HCT116 (cell line): ENCODE results near the gene CREB3L1.

ENCODE experiments used
- JUND ChIP-seq: IDR thresholded peaks from 2 replicates; pipeline ENCODE4 v1.6.1; 2012
- POLR2AphosphoS5 ChIP-seq: IDR thresholded peaks from 2 replicates; pipeline ENCODE4 v1.6.1; 2011; ENCODE audit warnings: mild to moderate bottlenecking, low read depth, low read length, moderate library complexity
- RAD21 ChIP-seq: IDR thresholded peaks from 2 replicates; pipeline ENCODE4 v1.6.1; 2012; ENCODE audit warnings: low read depth, mild to moderate bottlenecking
- SIN3A ChIP-seq: IDR thresholded peaks from 2 replicates; pipeline ENCODE4 v1.6.1; 2012; ENCODE audit warnings: low read depth
- ZNF274 ChIP-seq: fragments of 200-500 bp; sonication (Bioruptor generic); IDR thresholded peaks from 2 replicates; pipeline ENCODE4 v1.6.1; 2014; ENCODE audit warnings: mild to moderate bottlenecking, low read depth, low read length, inconsistent platforms
- TF ChIP-seq, protein P1 (sequence below), 3 experiments: fragments of 200-600 bp in 1 of 3; sonication (generic) in 1 of 3; IDR thresholded peaks in 2 of 3; conservative IDR thresholded peaks in 1 of 3; 2 replicates each; pipeline ENCODE4 v1.5.1; 2012 to 2017; ENCODE audit warnings: low read depth in 2 of 3, low read length in 2 of 3, antibody characterized with exemption in 1 of 3, borderline replicate concordance in 1 of 3, control low read depth in 1 of 3, mild to moderate bottlenecking in 1 of 3, mixed read lengths in 1 of 3, mixed run types in 1 of 3, moderate library complexity in 1 of 3; ENCODE audit not compliant: insufficient read depth in 1 of 3
- TF ChIP-seq, protein P2 (sequence below): IDR thresholded peaks from 2 replicates; pipeline ENCODE4 v1.6.1; 2012; ENCODE audit warnings: low read depth
- TF ChIP-seq, protein P3 (sequence below): IDR thresholded peaks from 2 replicates; pipeline ENCODE4 v1.6.1; 2012

DNA sequence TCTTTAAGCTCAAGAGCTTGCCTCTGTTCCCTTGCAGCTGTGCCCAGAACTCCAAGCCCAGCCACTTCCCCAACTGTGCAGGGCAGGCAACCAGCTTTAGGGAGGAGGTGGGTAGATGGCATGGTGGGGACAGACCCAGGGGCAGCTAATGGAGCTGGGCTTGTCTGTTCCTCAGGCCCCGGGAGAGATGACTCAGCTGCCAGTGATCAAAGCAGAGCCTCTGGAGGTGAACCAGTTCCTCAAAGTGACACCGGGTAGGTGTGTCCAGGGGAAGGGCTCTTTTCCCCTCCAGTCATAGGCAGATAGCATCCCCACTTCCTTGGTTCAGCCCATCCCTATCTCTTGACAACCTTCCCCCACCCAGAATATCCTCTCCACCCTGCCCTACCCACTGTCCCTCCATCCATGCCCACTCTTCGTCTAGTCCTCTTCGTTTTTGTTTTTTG lies 32.4 kb downstream of the CREB3L1 start:
- TF ChIP-seq, protein P1, sequence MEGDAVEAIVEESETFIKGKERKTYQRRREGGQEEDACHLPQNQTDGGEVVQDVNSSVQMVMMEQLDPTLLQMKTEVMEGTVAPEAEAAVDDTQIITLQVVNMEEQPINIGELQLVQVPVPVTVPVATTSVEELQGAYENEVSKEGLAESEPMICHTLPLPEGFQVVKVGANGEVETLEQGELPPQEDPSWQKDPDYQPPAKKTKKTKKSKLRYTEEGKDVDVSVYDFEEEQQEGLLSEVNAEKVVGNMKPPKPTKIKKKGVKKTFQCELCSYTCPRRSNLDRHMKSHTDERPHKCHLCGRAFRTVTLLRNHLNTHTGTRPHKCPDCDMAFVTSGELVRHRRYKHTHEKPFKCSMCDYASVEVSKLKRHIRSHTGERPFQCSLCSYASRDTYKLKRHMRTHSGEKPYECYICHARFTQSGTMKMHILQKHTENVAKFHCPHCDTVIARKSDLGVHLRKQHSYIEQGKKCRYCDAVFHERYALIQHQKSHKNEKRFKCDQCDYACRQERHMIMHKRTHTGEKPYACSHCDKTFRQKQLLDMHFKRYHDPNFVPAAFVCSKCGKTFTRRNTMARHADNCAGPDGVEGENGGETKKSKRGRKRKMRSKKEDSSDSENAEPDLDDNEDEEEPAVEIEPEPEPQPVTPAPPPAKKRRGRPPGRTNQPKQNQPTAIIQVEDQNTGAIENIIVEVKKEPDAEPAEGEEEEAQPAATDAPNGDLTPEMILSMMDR (IDR thresholded peaks at IDR 0.05 in 2 of 3, conservative IDR thresholded peaks at IDR 0.05 in 1 of 3; ENCODE audit: borderline replicate concordance in 1 of 3, insufficient read depth in 1 of 3, low read depth in 2 of 3, low read length in 2 of 3), result no peak
- no peak for TF ChIP-seq SIN3A
- no peak for TF ChIP-seq POLR2AphosphoS5
- no peak for TF ChIP-seq RAD21
- TF ChIP-seq, protein P2, sequence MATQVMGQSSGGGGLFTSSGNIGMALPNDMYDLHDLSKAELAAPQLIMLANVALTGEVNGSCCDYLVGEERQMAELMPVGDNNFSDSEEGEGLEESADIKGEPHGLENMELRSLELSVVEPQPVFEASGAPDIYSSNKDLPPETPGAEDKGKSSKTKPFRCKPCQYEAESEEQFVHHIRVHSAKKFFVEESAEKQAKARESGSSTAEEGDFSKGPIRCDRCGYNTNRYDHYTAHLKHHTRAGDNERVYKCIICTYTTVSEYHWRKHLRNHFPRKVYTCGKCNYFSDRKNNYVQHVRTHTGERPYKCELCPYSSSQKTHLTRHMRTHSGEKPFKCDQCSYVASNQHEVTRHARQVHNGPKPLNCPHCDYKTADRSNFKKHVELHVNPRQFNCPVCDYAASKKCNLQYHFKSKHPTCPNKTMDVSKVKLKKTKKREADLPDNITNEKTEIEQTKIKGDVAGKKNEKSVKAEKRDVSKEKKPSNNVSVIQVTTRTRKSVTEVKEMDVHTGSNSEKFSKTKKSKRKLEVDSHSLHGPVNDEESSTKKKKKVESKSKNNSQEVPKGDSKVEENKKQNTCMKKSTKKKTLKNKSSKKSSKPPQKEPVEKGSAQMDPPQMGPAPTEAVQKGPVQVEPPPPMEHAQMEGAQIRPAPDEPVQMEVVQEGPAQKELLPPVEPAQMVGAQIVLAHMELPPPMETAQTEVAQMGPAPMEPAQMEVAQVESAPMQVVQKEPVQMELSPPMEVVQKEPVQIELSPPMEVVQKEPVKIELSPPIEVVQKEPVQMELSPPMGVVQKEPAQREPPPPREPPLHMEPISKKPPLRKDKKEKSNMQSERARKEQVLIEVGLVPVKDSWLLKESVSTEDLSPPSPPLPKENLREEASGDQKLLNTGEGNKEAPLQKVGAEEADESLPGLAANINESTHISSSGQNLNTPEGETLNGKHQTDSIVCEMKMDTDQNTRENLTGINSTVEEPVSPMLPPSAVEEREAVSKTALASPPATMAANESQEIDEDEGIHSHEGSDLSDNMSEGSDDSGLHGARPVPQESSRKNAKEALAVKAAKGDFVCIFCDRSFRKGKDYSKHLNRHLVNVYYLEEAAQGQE, result no peak
- TF ChIP-seq ZNF274, result no peak
- TF ChIP-seq JUND, result no peak
- TF ChIP-seq, protein P3, sequence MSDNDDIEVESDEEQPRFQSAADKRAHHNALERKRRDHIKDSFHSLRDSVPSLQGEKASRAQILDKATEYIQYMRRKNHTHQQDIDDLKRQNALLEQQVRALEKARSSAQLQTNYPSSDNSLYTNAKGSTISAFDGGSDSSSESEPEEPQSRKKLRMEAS, result no peak
